ENCODE data around the gene ABCA4.

DNA sequence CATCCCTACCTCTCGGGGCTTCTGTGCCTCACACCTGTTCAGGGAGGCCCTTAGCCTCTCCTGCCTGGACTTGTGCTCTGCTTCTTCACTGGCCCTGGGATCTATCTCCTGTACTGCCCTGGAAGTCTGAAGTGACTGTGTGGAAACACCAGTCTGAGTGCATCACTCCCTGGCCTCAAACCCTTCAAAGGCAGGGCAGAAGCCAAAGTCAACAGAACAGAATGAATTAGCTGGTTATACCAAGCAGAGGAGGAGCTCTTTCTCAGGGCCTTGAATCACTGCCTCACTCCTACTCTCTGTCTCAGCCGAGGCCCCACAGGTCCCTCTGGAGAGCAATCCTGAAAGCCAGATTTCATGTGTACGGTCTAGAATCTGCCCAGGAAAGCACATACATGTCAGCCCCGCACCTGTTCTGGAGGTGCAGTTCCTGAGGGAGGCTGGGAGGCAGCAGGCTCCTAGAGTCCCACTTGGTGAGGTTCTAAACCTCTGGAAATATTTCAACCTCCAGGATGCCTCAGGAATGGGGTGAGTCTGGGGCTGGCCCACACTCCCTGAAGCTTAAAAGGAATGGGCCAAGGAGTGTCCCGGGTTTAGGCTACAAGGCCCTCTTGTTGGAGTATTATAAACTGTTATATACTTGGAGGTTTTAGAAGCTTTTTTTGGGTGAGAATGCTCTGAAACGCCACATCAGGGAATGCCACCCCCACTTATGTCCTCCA is 98.3 kb downstream of the ABCA4 start:
- no peak for TF ChIP-seq POLR2A (IDR thresholded peaks at IDR 0.05)
- TF ChIP-seq, protein P1, sequence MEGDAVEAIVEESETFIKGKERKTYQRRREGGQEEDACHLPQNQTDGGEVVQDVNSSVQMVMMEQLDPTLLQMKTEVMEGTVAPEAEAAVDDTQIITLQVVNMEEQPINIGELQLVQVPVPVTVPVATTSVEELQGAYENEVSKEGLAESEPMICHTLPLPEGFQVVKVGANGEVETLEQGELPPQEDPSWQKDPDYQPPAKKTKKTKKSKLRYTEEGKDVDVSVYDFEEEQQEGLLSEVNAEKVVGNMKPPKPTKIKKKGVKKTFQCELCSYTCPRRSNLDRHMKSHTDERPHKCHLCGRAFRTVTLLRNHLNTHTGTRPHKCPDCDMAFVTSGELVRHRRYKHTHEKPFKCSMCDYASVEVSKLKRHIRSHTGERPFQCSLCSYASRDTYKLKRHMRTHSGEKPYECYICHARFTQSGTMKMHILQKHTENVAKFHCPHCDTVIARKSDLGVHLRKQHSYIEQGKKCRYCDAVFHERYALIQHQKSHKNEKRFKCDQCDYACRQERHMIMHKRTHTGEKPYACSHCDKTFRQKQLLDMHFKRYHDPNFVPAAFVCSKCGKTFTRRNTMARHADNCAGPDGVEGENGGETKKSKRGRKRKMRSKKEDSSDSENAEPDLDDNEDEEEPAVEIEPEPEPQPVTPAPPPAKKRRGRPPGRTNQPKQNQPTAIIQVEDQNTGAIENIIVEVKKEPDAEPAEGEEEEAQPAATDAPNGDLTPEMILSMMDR (IDR thresholded peaks at IDR 0.05) = no peak

All from right lobe of liver (tissue), 4 donors.